ENCODE results near the gene MMS19.

The MMS19 gene

GRCh38 chr10:97412891-97413304, 85.3 kb downstream of the MMS19 start:
- DNase-seq = no peak

- no peak for DNase-seq
Observed at GRCh38 chr10:97411406-97411805, 86.8 kb downstream of the MMS19 start.

- no peak for DNase-seq
Observed at GRCh38 chr10:97408496-97408992, 89.7 kb downstream of the MMS19 start.

Data from DMS 273 treated with DMSO at 0.1 percent for 48 hours (cell line).